ENCODE results near the gene NACC2.
"Not testable (repeated sequence)": the region's sequence is repeated elsewhere in the genome, so short reads cannot be mapped to it uniquely, and the experiment has no call there.

Gene NACC2

GRCh38 chr9:135973277-135974219 lies 121.5 kb downstream of the NACC2 start:
- no peak for DNase-seq

GRCh38 chr9:135971892-135972291 lies 123.2 kb downstream of the NACC2 start:
- DNase-seq, result peak; percentile 62

- DNase-seq, result no peak
Measured at GRCh38 chr9:135971111-135971766, 123.8 kb downstream of the NACC2 start.

GRCh38 chr9:135970128-135970815 lies 124.8 kb downstream of the NACC2 start:
- no peak for DNase-seq

- no peak for DNase-seq
Measured at GRCh38 chr9:135969064-135969683, 125.9 kb downstream of the NACC2 start.

GRCh38 chr9:135968601-135969000 lies 126.5 kb downstream of the NACC2 start:
- no peak for DNase-seq

- no peak for DNase-seq
Measured at GRCh38 chr9:135968083-135968476, 127.0 kb downstream of the NACC2 start.

- not testable (repeated sequence) for DNase-seq
Measured at GRCh38 chr9:135966916-135967260, 128.2 kb downstream of the NACC2 start.

- DNase-seq, result no peak
Measured at GRCh38 chr9:135965124-135965756, 129.8 kb downstream of the NACC2 start.

GRCh38 chr9:135963938-135964337 lies 131.2 kb downstream of the NACC2 start:
- no peak for DNase-seq

- DNase-seq, result no peak
Measured at GRCh38 chr9:135963338-135963737, 131.8 kb downstream of the NACC2 start.

- DNase-seq, result no peak
Measured at GRCh38 chr9:135962696-135963307, 132.3 kb downstream of the NACC2 start.

- DNase-seq, result no peak
Measured at GRCh38 chr9:135961811-135962695, 133.0 kb downstream of the NACC2 start.

- peak; percentile 97 for DNase-seq
Measured at GRCh38 chr9:135961277-135961715, 133.8 kb downstream of the NACC2 start, which contains the start of gene UBAC1. Gene UBAC1 (minus strand): TSS chr9:135961373. CDS start chr9:135961162, 211 bp downstream.

- no peak for DNase-seq
Measured at GRCh38 chr9:135960411-135961276, 134.4 kb downstream of the NACC2 start.

- DNase-seq, result no peak
Measured at GRCh38 chr9:135959814-135960213, 135.3 kb downstream of the NACC2 start.

- no peak for DNase-seq
Measured at GRCh38 chr9:135958485-135958884, 136.6 kb downstream of the NACC2 start.

GRCh38 chr9:135957431-135957830 lies 137.7 kb downstream of the NACC2 start:
- DNase-seq, result no peak

- DNase-seq, result no peak
Measured at GRCh38 chr9:135956802-135957174, 138.3 kb downstream of the NACC2 start.

Data from CD4-positive, alpha-beta T cell treated with Interleukin-17A for 4 hours (primary cell).